Liver (tissue), 9 donors: ENCODE measurements around the gene RBP4. TPM values are rescaled to one million over a fixed set of nuclear protein-coding genes. Genes with fewer than 3 reads are reported as not detected.

ENCODE experiments used
- DNase-seq: peaks from one replicate; pipeline ENCODE4 v3.0.0-alpha.2; 2017; ENCODE audit warnings: low spot score
- H3K27ac ChIP-seq, 2 donors: one replicate each; pipeline ENCODE4 v1.7.0; 2013; ENCODE audit warnings: inconsistent platforms in 2 of 2, low read length in 2 of 2, control low read depth in 1 of 2, low read depth in 1 of 2, mild to moderate bottlenecking in 1 of 2
- H3K27me3 ChIP-seq, 4 donors: one replicate each; pipeline versions ENCODE4 v1.6.1 to v1.7.0; 2013; ENCODE audit warnings: low read length in 3 of 4, inconsistent platforms in 1 of 4, mild to moderate bottlenecking in 1 of 4, moderate library complexity in 1 of 4; ENCODE audit not compliant: control insufficient read depth in 4 of 4, insufficient read depth in 4 of 4
- H3K36me3 ChIP-seq, 4 donors: one replicate each; pipeline versions ENCODE4 v1.6.1 to v1.7.0; 2013; ENCODE audit warnings: low read length in 3 of 4, mild to moderate bottlenecking in 3 of 4, low read depth in 1 of 4, moderate library complexity in 1 of 4; ENCODE audit not compliant: control insufficient read depth in 4 of 4, insufficient read depth in 3 of 4
- H3K4me1 ChIP-seq, 4 donors: one replicate each; pipeline versions ENCODE4 v1.6.1 to v1.7.0; 2013; ENCODE audit warnings: low read length in 3 of 4, mild to moderate bottlenecking in 3 of 4, moderate library complexity in 1 of 4; ENCODE audit not compliant: control insufficient read depth in 4 of 4, insufficient read depth in 4 of 4
- H3K4me3 ChIP-seq, 3 donors: one replicate each; pipeline versions ENCODE4 v1.6.1 to v1.7.0; 2013; ENCODE audit warnings: low read length in 3 of 3, control low read depth in 1 of 3, low read depth in 1 of 3, mild to moderate bottlenecking in 1 of 3
- H3K9ac ChIP-seq, 2 donors: one replicate each; pipeline ENCODE4 v1.7.0; 2013; ENCODE audit warnings: low read length in 2 of 2, mild to moderate bottlenecking in 2 of 2, moderate library complexity in 2 of 2, control low read depth in 1 of 2, low read depth in 1 of 2
- H3K9me3 ChIP-seq, 4 donors: one replicate each; pipeline versions ENCODE4 v1.6.1 to v1.7.0; 2013; ENCODE audit warnings: low read length in 3 of 4; ENCODE audit not compliant: control insufficient read depth in 4 of 4
- EGR1 ChIP-seq, 2 donors: IDR thresholded peaks; 2 replicates each; pipeline ENCODE4 v1.6.1; 2016 to 2018; ENCODE audit warnings: antibody characterized with exemption in 2 of 2, low read depth in 2 of 2
- FOXA1 ChIP-seq: IDR thresholded peaks from 2 replicates; pipeline ENCODE4 v1.6.1; 2016; ENCODE audit warnings: antibody characterized with exemption
- FOXA2 ChIP-seq: IDR thresholded peaks from 2 replicates; pipeline ENCODE4 v1.6.1; 2016; ENCODE audit warnings: antibody characterized with exemption
- GABPA ChIP-seq, 2 donors: IDR thresholded peaks in 1 of 2; conservative IDR thresholded peaks in 1 of 2; 2 replicates each; pipeline ENCODE4 v1.6.1; 2016; ENCODE audit warnings: antibody characterized with exemption in 2 of 2, mild to moderate bottlenecking in 1 of 2, moderate library complexity in 1 of 2
- HNF4A ChIP-seq, 2 donors: conservative IDR thresholded peaks; 2 replicates each; pipeline ENCODE4 v1.6.1; 2016; ENCODE audit warnings: antibody characterized with exemption in 2 of 2, mild to moderate bottlenecking in 2 of 2
- HNF4G ChIP-seq: IDR thresholded peaks from 2 replicates; pipeline ENCODE4 v1.6.1; 2016; ENCODE audit warnings: antibody characterized with exemption
- JUND ChIP-seq, 2 donors: IDR thresholded peaks; 2 replicates each; pipeline ENCODE4 v1.6.1; 2016; ENCODE audit warnings: antibody characterized with exemption in 2 of 2
- NR2F2 ChIP-seq: IDR thresholded peaks from 2 replicates; pipeline ENCODE4 v1.6.1; 2016; ENCODE audit warnings: antibody characterized with exemption
- RAD21 ChIP-seq, 2 donors: IDR thresholded peaks; 2 replicates each; pipeline ENCODE4 v1.6.1; 2016; ENCODE audit warnings: antibody characterized with exemption in 2 of 2, mild to moderate bottlenecking in 2 of 2
- RXRA ChIP-seq, 2 donors: IDR thresholded peaks; 2 replicates each; pipeline ENCODE4 v1.6.1; 2017 to 2018; ENCODE audit warnings: antibody characterized with exemption in 2 of 2, mild to moderate bottlenecking in 1 of 2
- SP1 ChIP-seq: IDR thresholded peaks from 2 replicates; pipeline ENCODE4 v1.6.1; 2018; ENCODE audit warnings: antibody characterized with exemption, mild to moderate bottlenecking
- TAF1 ChIP-seq: conservative IDR thresholded peaks from 2 replicates; pipeline ENCODE4 v1.6.1; 2016; ENCODE audit warnings: antibody characterized with exemption, mild to moderate bottlenecking
- YY1 ChIP-seq: IDR thresholded peaks from 2 replicates; pipeline ENCODE4 v1.6.1; 2016; ENCODE audit warnings: antibody characterized with exemption, mild to moderate bottlenecking
- WGBS: extraction: QIAGEN DNeasy Blood & Tissue Kit; methylation state at CpG from one replicate; pipeline ENCODE4 v1.1.7; 2013; 5-methylcytosine and 5-hydroxymethylcytosine counted together
- polyA plus RNA-seq, 2 donors: library from polyadenylated mRNA; stranded (reverse) in 1 of 2; unstranded in 1 of 2; fragments of 200-250 nt in 1 of 2; fragments of >200 nt in 1 of 2; fragmentation: Nextera tagmentation in 1 of 2; extraction: Ambion mirVana in 1 of 2; gene quantifications; one replicate each; pipeline versions ENCODE4 v1.2.1 to v1.2.3, GENCODE V29; 2013 to 2015
- total RNA-seq, 2 donors: library from RNA; depleted of rRNA; stranded (reverse); fragments of >200 nt; gene quantifications; one replicate each; pipeline ENCODE4 v1.2.3, GENCODE V29; 2014
- TF ChIP-seq, protein P1 (sequence below): IDR thresholded peaks from 2 replicates; pipeline ENCODE4 v1.6.1; 2016; ENCODE audit warnings: antibody characterized with exemption
- TF ChIP-seq, protein P2 (sequence below): IDR thresholded peaks from 2 replicates; pipeline ENCODE4 v1.6.1; 2016; ENCODE audit warnings: antibody characterized with exemption, mild to moderate bottlenecking
- TF ChIP-seq, protein P3 (sequence below): IDR thresholded peaks from 2 replicates; pipeline ENCODE4 v1.6.1; 2016; ENCODE audit warnings: antibody characterized with exemption
- TF ChIP-seq, protein P4 (sequence below): fragments of 150-350 bp; IDR thresholded peaks from 2 replicates; pipeline ENCODE4 v1.5.1; 2017; ENCODE audit warnings: improper control_type of control experiment, low read depth, low read length; ENCODE audit not compliant: missing input control
- TF ChIP-seq, protein P5 (sequence below): IDR thresholded peaks from 2 replicates; pipeline ENCODE4 v1.6.1; 2016; ENCODE audit warnings: antibody characterized with exemption
- donor health status: healthy.
- donor health status: healthy.
- donor health status: healthy.
- donor health status: healthy.
- donor health status: healthy.

The RBP4 gene
- total and polyA plus RNA-seq, 4 donors = 1,174 to 10,329 (median 3,953) TPM

DNA sequence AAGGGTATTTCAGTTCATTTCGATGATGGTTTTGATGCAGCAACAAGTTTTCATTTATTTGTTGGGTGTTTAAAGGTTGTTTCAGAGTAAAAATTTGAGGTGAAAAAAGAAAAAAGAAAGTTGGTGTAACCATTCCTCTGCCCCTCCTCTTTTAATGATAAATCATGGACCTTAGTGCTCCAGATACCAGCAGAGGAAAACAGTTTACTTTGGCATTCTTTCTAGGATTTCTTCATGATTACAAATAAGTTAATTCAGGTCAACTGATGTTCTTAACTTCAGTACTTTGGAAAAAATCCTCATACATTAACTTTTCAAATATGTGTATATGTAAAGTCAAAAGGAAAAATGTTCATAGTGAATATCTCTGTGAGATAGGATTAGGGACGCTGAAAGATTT lies 2.0 kb upstream of the RBP4 start:
- no peaks in the 10 kb centered on the region for H3K27me3 ChIP-seq
- H3K4me3 ChIP-seq = peak overlapping the region in 2 of 3 donors; percentile 54 to 63
- H3K9me3 ChIP-seq = peaks cover 0 to 2% (median 0%) of the 10 kb centered on the region in 4 donors

More for the DNA sequence above, 2.0 kb upstream of the RBP4 start:
- H3K4me1 ChIP-seq = peaks cover 3 to 35% (median 27%) of the 10 kb centered on the region in 4 donors
- peak overlapping the region in 1 of 2 donors; percentile 82 for H3K9ac ChIP-seq
- DNase-seq = no peak
- TF ChIP-seq RXRA (IDR thresholded peaks at IDR 0.05) (peak; percentile 84 to 90), YY1 (no peak), FOXA1 (peak; percentile 68), JUND (IDR thresholded peaks at IDR 0.05) (peak; percentile 29 to 41), TAF1 (no peak), FOXA2 (peak; percentile 62), NR2F2 (no peak), RAD21 (IDR thresholded peaks at IDR 0.05) (peak in 1 of 2 donors; percentile 41), GABPA (IDR thresholded peaks at IDR 0.05 in 1 of 2, conservative IDR thresholded peaks at IDR 0.05 in 1 of 2) (no peak), HNF4G (no peak), SP1 (peak; percentile 59), EGR1 (IDR thresholded peaks at IDR 0.05; ENCODE audit: low read depth in 2 of 2) (no peak), HNF4A (conservative IDR thresholded peaks at IDR 0.05) (peak; percentile 72 to 76)
- TF ChIP-seq, protein P1, sequence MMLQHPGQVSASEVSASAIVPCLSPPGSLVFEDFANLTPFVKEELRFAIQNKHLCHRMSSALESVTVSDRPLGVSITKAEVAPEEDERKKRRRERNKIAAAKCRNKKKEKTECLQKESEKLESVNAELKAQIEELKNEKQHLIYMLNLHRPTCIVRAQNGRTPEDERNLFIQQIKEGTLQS = no peak
- TF ChIP-seq, protein P2, sequence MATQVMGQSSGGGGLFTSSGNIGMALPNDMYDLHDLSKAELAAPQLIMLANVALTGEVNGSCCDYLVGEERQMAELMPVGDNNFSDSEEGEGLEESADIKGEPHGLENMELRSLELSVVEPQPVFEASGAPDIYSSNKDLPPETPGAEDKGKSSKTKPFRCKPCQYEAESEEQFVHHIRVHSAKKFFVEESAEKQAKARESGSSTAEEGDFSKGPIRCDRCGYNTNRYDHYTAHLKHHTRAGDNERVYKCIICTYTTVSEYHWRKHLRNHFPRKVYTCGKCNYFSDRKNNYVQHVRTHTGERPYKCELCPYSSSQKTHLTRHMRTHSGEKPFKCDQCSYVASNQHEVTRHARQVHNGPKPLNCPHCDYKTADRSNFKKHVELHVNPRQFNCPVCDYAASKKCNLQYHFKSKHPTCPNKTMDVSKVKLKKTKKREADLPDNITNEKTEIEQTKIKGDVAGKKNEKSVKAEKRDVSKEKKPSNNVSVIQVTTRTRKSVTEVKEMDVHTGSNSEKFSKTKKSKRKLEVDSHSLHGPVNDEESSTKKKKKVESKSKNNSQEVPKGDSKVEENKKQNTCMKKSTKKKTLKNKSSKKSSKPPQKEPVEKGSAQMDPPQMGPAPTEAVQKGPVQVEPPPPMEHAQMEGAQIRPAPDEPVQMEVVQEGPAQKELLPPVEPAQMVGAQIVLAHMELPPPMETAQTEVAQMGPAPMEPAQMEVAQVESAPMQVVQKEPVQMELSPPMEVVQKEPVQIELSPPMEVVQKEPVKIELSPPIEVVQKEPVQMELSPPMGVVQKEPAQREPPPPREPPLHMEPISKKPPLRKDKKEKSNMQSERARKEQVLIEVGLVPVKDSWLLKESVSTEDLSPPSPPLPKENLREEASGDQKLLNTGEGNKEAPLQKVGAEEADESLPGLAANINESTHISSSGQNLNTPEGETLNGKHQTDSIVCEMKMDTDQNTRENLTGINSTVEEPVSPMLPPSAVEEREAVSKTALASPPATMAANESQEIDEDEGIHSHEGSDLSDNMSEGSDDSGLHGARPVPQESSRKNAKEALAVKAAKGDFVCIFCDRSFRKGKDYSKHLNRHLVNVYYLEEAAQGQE = no peak
- TF ChIP-seq, protein P3, sequence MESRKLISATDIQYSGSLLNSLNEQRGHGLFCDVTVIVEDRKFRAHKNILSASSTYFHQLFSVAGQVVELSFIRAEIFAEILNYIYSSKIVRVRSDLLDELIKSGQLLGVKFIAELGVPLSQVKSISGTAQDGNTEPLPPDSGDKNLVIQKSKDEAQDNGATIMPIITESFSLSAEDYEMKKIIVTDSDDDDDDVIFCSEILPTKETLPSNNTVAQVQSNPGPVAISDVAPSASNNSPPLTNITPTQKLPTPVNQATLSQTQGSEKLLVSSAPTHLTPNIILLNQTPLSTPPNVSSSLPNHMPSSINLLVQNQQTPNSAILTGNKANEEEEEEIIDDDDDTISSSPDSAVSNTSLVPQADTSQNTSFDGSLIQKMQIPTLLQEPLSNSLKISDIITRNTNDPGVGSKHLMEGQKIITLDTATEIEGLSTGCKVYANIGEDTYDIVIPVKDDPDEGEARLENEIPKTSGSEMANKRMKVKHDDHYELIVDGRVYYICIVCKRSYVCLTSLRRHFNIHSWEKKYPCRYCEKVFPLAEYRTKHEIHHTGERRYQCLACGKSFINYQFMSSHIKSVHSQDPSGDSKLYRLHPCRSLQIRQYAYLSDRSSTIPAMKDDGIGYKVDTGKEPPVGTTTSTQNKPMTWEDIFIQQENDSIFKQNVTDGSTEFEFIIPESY = peak; percentile 35
- TF ChIP-seq, protein P4, sequence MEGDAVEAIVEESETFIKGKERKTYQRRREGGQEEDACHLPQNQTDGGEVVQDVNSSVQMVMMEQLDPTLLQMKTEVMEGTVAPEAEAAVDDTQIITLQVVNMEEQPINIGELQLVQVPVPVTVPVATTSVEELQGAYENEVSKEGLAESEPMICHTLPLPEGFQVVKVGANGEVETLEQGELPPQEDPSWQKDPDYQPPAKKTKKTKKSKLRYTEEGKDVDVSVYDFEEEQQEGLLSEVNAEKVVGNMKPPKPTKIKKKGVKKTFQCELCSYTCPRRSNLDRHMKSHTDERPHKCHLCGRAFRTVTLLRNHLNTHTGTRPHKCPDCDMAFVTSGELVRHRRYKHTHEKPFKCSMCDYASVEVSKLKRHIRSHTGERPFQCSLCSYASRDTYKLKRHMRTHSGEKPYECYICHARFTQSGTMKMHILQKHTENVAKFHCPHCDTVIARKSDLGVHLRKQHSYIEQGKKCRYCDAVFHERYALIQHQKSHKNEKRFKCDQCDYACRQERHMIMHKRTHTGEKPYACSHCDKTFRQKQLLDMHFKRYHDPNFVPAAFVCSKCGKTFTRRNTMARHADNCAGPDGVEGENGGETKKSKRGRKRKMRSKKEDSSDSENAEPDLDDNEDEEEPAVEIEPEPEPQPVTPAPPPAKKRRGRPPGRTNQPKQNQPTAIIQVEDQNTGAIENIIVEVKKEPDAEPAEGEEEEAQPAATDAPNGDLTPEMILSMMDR = no peak
- TF ChIP-seq, protein P5, sequence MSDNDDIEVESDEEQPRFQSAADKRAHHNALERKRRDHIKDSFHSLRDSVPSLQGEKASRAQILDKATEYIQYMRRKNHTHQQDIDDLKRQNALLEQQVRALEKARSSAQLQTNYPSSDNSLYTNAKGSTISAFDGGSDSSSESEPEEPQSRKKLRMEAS = peak; percentile 22
- peak overlapping the region; percentile 93 to 95 for H3K27ac ChIP-seq
- 39% methylated on average over 2 of the region's 2 CpGs for WGBS
- H3K36me3 ChIP-seq = peaks cover 0 to 10% (median 4%) of the 10 kb centered on the region in 4 donors
